ENCODE measurements around the gene MCTP1. TPM values are rescaled to one million over a fixed set of nuclear protein-coding genes. Genes with fewer than 3 reads are reported as not detected.

MCTP1 gene
- total RNA-seq, 1 experiment from 2014 or later: 25.8 TPM

DNA sequence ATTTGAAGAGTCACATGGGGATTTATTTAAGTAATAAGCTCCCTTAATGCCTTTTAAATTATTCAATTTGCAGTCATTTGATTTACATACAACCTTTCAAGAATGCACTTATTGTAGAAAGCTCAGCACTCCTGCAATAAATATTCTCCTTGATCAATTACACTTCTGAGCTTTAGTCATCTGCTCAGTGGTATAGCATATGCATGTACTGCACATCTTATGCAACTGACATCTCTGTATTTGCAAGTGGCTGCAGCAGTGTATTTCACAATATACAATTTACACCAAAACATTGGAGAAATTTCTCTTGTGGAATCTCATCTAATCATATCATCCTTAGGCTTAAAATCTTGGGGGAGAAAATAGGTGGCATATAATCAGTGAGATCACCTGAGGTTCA is 340.7 kb downstream of the MCTP1 start:
- DNase-seq (ENCODE audit: low spot score): no peak
- CTCF ChIA-PET: no interaction called here
- TF ChIP-seq, protein P1, sequence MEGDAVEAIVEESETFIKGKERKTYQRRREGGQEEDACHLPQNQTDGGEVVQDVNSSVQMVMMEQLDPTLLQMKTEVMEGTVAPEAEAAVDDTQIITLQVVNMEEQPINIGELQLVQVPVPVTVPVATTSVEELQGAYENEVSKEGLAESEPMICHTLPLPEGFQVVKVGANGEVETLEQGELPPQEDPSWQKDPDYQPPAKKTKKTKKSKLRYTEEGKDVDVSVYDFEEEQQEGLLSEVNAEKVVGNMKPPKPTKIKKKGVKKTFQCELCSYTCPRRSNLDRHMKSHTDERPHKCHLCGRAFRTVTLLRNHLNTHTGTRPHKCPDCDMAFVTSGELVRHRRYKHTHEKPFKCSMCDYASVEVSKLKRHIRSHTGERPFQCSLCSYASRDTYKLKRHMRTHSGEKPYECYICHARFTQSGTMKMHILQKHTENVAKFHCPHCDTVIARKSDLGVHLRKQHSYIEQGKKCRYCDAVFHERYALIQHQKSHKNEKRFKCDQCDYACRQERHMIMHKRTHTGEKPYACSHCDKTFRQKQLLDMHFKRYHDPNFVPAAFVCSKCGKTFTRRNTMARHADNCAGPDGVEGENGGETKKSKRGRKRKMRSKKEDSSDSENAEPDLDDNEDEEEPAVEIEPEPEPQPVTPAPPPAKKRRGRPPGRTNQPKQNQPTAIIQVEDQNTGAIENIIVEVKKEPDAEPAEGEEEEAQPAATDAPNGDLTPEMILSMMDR (conservative IDR thresholded peaks at IDR 0.05; ENCODE audit: low read depth, low read length): no peak
- no peak for TF ChIP-seq EZH2 (IDR thresholded peaks at IDR 0.05; ENCODE audit: borderline replicate concordance, low read depth, low read length, poor library complexity, severe bottlenecking)

DNA sequence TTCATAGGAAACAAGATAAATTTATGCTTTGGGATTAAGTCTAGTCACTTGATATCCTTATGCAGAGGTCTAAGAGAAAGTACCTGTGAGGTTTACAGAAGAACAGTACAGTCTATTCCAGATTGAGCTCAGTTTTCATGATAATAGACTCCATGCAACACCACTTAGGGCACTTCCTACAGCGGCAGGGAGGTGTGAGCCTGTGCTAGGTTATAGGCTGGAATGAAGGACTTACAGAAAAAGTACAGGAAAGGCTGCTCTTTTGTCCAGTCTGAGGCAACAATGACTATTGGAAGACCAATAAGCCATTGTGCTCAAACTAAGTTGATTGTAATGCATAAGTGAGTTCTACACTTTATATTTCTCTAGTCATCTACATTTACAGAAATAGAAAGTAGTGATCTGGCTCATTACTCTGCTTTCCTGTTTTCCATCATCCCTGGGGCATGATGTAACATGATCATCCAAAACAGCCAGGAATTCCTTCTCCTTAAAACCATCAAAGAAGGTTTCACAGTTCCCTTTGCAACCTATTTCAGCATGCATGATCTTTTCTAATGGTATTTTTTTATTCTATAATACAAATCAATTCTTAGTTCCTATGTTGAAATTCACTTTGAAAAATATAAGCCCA is 343.7 kb downstream of the MCTP1 start:
- TF ChIP-seq, protein P1 (conservative IDR thresholded peaks at IDR 0.05; ENCODE audit: low read depth, low read length): no peak
- TF ChIP-seq EZH2 (IDR thresholded peaks at IDR 0.05; ENCODE audit: borderline replicate concordance, low read depth, low read length, poor library complexity, severe bottlenecking): no peak
- H3K9me3 ChIP-seq (ENCODE audit: low read depth, low read length, poor library complexity, severe bottlenecking): no peaks in the 10 kb centered on the region
- no peaks in the 10 kb centered on the region for H3K27me3 ChIP-seq (replicated peaks; ENCODE audit: insufficient read depth, low read depth, low read length, poor library complexity)
- H3K27ac ChIP-seq (ENCODE audit: low read depth, low read length, poor library complexity, severe bottlenecking): no peak overlapping the region
- H3K4me1 ChIP-seq (ENCODE audit: insufficient read depth, low read length, poor library complexity, severe bottlenecking): peaks cover 7% of the 10 kb centered on the region
- no peak for DNase-seq (ENCODE audit: low spot score)
- no TSS peak for BruUV-seq (replicated peaks)
- ChIA-PET CTCF (no interaction called here), POLR2A (ENCODE audit: low non-redundant PET) (interaction anchor here (0.8 kb wide), 1 partner anchor 189 kb away, joined by 3 read pairs; no protein-coding TSS in a partner anchor)
- intact Hi-C loops (cut with micrococcal nuclease; ENCODE audit: unreplicated experiment): no loop called here
- no peak overlapping the region for H3K4me3 ChIP-seq (ENCODE audit: low read depth, low read length, poor library complexity, severe bottlenecking)
- no peaks in the 10 kb centered on the region for H3K36me3 ChIP-seq (ENCODE audit: insufficient read depth, low read length, poor library complexity, severe bottlenecking)

More for the DNA sequence above, 340.7 kb downstream of the MCTP1 start:
- BruUV-seq (replicated peaks): no TSS peak
- Histone ChIP-seq H3K36me3 (ENCODE audit: insufficient read depth, low read length, poor library complexity, severe bottlenecking) (no peaks in the 10 kb centered on the region), H3K27me3 (replicated peaks; ENCODE audit: insufficient read depth, low read depth, low read length, poor library complexity) (no peaks in the 10 kb centered on the region), H3K27ac (ENCODE audit: low read depth, low read length, poor library complexity, severe bottlenecking) (no peak overlapping the region), H3K9me3 (ENCODE audit: low read depth, low read length, poor library complexity, severe bottlenecking) (no peaks in the 10 kb centered on the region), H3K4me3 (ENCODE audit: low read depth, low read length, poor library complexity, severe bottlenecking) (no peak overlapping the region), H3K4me1 (ENCODE audit: insufficient read depth, low read length, poor library complexity, severe bottlenecking) (peaks cover 7% of the 10 kb centered on the region)
- intact Hi-C loops (cut with micrococcal nuclease; ENCODE audit: unreplicated experiment): no loop called here
- POLR2A ChIA-PET (ENCODE audit: low non-redundant PET): no interaction called here

DNA sequence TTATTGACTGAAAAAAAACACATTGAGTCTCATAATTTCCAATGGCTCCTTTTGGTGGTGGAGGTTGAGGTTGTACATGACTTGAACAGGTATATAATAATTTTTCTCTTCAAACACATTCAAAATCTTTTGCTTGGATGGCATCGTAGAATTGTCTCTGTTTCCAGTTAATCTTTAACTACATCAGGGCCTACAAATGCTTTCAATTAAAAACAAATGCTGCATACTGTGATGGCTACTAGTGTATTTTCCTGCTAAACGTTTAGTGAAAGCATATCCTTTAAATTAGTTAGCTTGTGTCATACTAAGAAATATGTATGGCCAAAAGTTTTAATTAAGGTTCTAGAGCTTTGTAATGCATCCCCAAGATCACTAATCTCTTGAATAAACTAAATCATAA is 352.6 kb downstream of the MCTP1 start:
- Histone ChIP-seq H3K27me3 (replicated peaks; ENCODE audit: insufficient read depth, low read depth, low read length, poor library complexity) (no peaks in the 10 kb centered on the region), H3K4me3 (ENCODE audit: low read depth, low read length, poor library complexity, severe bottlenecking) (no peak overlapping the region), H3K36me3 (ENCODE audit: insufficient read depth, low read length, poor library complexity, severe bottlenecking) (no peaks in the 10 kb centered on the region), H3K27ac (ENCODE audit: low read depth, low read length, poor library complexity, severe bottlenecking) (no peak overlapping the region), H3K9me3 (ENCODE audit: low read depth, low read length, poor library complexity, severe bottlenecking) (no peaks in the 10 kb centered on the region), H3K4me1 (ENCODE audit: insufficient read depth, low read length, poor library complexity, severe bottlenecking) (no peaks in the 10 kb centered on the region)
- no peak for TF ChIP-seq EZH2 (IDR thresholded peaks at IDR 0.05; ENCODE audit: borderline replicate concordance, low read depth, low read length, poor library complexity, severe bottlenecking)
- TF ChIP-seq, protein P1 (conservative IDR thresholded peaks at IDR 0.05; ENCODE audit: low read depth, low read length): no peak
- CTCF ChIA-PET: no interaction called here
- no peak for DNase-seq (ENCODE audit: low spot score)
- POLR2A ChIA-PET (ENCODE audit: low non-redundant PET): no interaction called here
- intact Hi-C loops (cut with micrococcal nuclease; ENCODE audit: unreplicated experiment): no loop called here
- BruUV-seq (replicated peaks): no TSS peak
